HG02885 (cell line): Measurements from ENCODE around the gene SERPINB3.
"Not testable (repeated sequence)": the region's sequence is repeated elsewhere in the genome, so short reads cannot be mapped to it uniquely, and the experiment has no call there.

Experiments
- ATAC-seq: cut with Tn5 transposase; IDR thresholded peaks from one replicate; pipeline ENCODE4 v1.9.1; 2021; ENCODE audit warnings: mild to moderate bottlenecking; ENCODE audit not compliant: unreplicated experiment, poor library complexity

Gene SERPINB3

GRCh38 chr18:63661750-63662149 lies at the start of gene SERPINB3:
TSS of gene SERPINB3 (minus strand) at chr18:63661893. CDS start at chr18:63661216, 677 bp downstream.
- not testable (repeated sequence) for ATAC-seq

- no peak for ATAC-seq
Measured at GRCh38 chr18:63708650-63709049, 47.0 kb upstream of the SERPINB3 start.

- no peak for ATAC-seq
Measured at GRCh38 chr18:63707816-63708215, 46.1 kb upstream of the SERPINB3 start.

GRCh38 chr18:63705401-63705800 lies 43.7 kb upstream of the SERPINB3 start:
- ATAC-seq = no peak

- no peak for ATAC-seq
Measured at GRCh38 chr18:63702660-63703059, 41.0 kb upstream of the SERPINB3 start, which contains the start of gene SERPINB11. TSS of gene SERPINB11 (plus strand) at chr18:63702960. CDS start at chr18:63710194, 7,234 bp downstream.

GRCh38 chr18:63701952-63702351 lies 40.3 kb upstream of the SERPINB3 start:
- no peak for ATAC-seq

GRCh38 chr18:63700501-63700900 lies 38.8 kb upstream of the SERPINB3 start:
- ATAC-seq = no peak

GRCh38 chr18:63697097-63697660 lies 35.5 kb upstream of the SERPINB3 start:
- ATAC-seq = no peak

- ATAC-seq = no peak
Measured at GRCh38 chr18:63689064-63689463, 27.4 kb upstream of the SERPINB3 start.

GRCh38 chr18:63686871-63687270 lies 25.2 kb upstream of the SERPINB3 start:
- no peak for ATAC-seq

- no peak for ATAC-seq
Measured at GRCh38 chr18:63684718-63685117, 23.0 kb upstream of the SERPINB3 start.

GRCh38 chr18:63683890-63684289 lies 22.2 kb upstream of the SERPINB3 start:
- no peak for ATAC-seq

- ATAC-seq = no peak
Measured at GRCh38 chr18:63683152-63683551, 21.5 kb upstream of the SERPINB3 start.

GRCh38 chr18:63681449-63682340 lies 20.0 kb upstream of the SERPINB3 start:
- no peak for ATAC-seq

GRCh38 chr18:63679820-63680606 lies 18.3 kb upstream of the SERPINB3 start:
- ATAC-seq = no peak

- no peak for ATAC-seq
Measured at GRCh38 chr18:63677500-63678225, 16.0 kb upstream of the SERPINB3 start.

- peak; percentile 90 for ATAC-seq
Measured at GRCh38 chr18:63676526-63677323, 15.0 kb upstream of the SERPINB3 start.

- ATAC-seq = no peak
Measured at GRCh38 chr18:63664571-63664970, 2.9 kb upstream of the SERPINB3 start.

GRCh38 chr18:63658920-63659319 lies 2.8 kb downstream of the SERPINB3 start:
- not testable (repeated sequence) for ATAC-seq
